B cell (primary cell): ENCODE measurements around the gene NWD2. TPM values are rescaled to one million over a fixed set of nuclear protein-coding genes. Genes with fewer than 3 reads are reported as not detected.

Source experiments
- ATAC-seq: fragments of 200-7000 bp; cut with Tn5 transposase; one replicate; pipeline ENCODE4 v1.10.0; 2021; ENCODE audit warnings: low read depth, mild to moderate bottlenecking, moderate number of reproducible peaks, moderate library complexity
- CTCF ChIA-PET: fragments of 350-600 bp; sonication (Branson Sonifier 250); formaldehyde crosslinking; loops from one replicate; lab custom pipeline; 2021; ENCODE audit warnings: antibody characterized with exemption, inconsistent platforms; lab: Charles Lee
- POLR2A ChIA-PET: fragments of 350-600 bp; sonication (Branson Sonifier 250); formaldehyde crosslinking; loops from one replicate; lab custom pipeline; 2021; ENCODE audit warnings: antibody characterized with exemption; lab: Charles Lee
- DNase-seq: peaks from one replicate; pipeline ENCODE4 v3.0.0; 2013
- H2AFZ ChIP-seq: 2 replicates; pipeline ENCODE4 v1.6.1; 2012; ENCODE audit warnings: mild to moderate bottlenecking, low read depth, low read length; ENCODE audit not compliant: insufficient read depth, poor library complexity, severe bottlenecking
- H3K27ac ChIP-seq, 2 donors: 1 replicate in 1 of 2; 2 replicates in 1 of 2; pipeline ENCODE4 v1.5.1; 2012 to 2013; ENCODE audit warnings: low read length in 2 of 2, mild to moderate bottlenecking in 2 of 2, moderate library complexity in 1 of 2
- H3K27me3 ChIP-seq, 4 experiments: fragments of 200-600 bp in 1 of 4; sonication (generic) in 1 of 4; replicated peaks in 1 of 4; 1 replicate in 2 of 4; 2 replicates in 2 of 4; pipeline versions ENCODE4 v1.6.1 to v1.7.0; 2013 to 2016; ENCODE audit warnings: low read length in 3 of 4, mild to moderate bottlenecking in 2 of 4, mixed read lengths in 1 of 4, moderate library complexity in 1 of 4; ENCODE audit not compliant: insufficient read depth in 4 of 4, control insufficient read depth in 3 of 4; ENCODE audit errors: control extremely low read depth in 1 of 4
- H3K36me3 ChIP-seq, 2 experiments: replicated peaks in 1 of 2; 1 replicate in 1 of 2; 2 replicates in 1 of 2; pipeline versions ENCODE4 v1.6.1 to v1.7.1; 2013; ENCODE audit warnings: low read length in 1 of 2; ENCODE audit not compliant: insufficient read depth in 2 of 2, control insufficient read depth in 1 of 2; ENCODE audit errors: control extremely low read depth in 1 of 2, extremely low read depth in 1 of 2
- H3K4me1 ChIP-seq, 2 donors: fragments of 200-600 bp in 1 of 2; sonication (generic) in 1 of 2; 1 replicate in 1 of 2; 2 replicates in 1 of 2; pipeline versions ENCODE4 v1.5.1 to v1.6.1; 2013 to 2017; ENCODE audit warnings: low read length in 2 of 2; ENCODE audit not compliant: control insufficient read depth in 2 of 2, insufficient read depth in 2 of 2
- H3K4me2 ChIP-seq: replicated peaks from 2 replicates; pipeline ENCODE3; 2012; ENCODE audit warnings: mild to moderate bottlenecking, low read depth, low read length; ENCODE audit not compliant: poor library complexity, severe bottlenecking
- H3K4me3 ChIP-seq, 5 experiments: fragments of 200-600 bp in 1 of 5; sonication (generic) in 1 of 5; 1 replicate in 3 of 5; 2 replicates in 2 of 5; pipeline versions ENCODE4 v1.5.1 to v1.7.0; 2011 to 2016; ENCODE audit warnings: low read length in 4 of 5, mild to moderate bottlenecking in 4 of 5, low read depth in 2 of 5, control low read depth in 1 of 5, moderate library complexity in 1 of 5; ENCODE audit not compliant: insufficient read depth in 1 of 5; ENCODE audit errors: control extremely low read depth in 1 of 5, extremely low read depth in 1 of 5
- H3K79me2 ChIP-seq: fragments of 200-600 bp; sonication (generic); one replicate; pipeline ENCODE4 v1.6.0; 2016; ENCODE audit warnings: low read length; ENCODE audit not compliant: control insufficient read depth, insufficient read depth
- H3K9ac ChIP-seq: fragments of 200-600 bp; sonication (generic); 2 replicates; pipeline ENCODE4 v1.6.1; 2017; ENCODE audit warnings: mild to moderate bottlenecking, low read length, moderate library complexity
- H3K9me3 ChIP-seq, 3 donors: one replicate each; pipeline versions ENCODE4 v1.6.1 to v1.7.1; 2013; ENCODE audit warnings: low read length in 2 of 3; ENCODE audit not compliant: control insufficient read depth in 2 of 3, insufficient read depth in 1 of 3; ENCODE audit errors: control extremely low read depth in 1 of 3
- H4K20me1 ChIP-seq: 2 replicates; pipeline ENCODE4 v1.6.0; 2012; ENCODE audit warnings: mild to moderate bottlenecking, low read length; ENCODE audit not compliant: insufficient read depth, control insufficient read depth, poor library complexity, severe bottlenecking
- H3K27ac Mint-ChIP-seq: one replicate; pipeline ENCODE4 v1.8.0; 2021; ENCODE audit warnings: mixed read lengths
- H3K27me3 Mint-ChIP-seq: one replicate; pipeline ENCODE4 v1.8.0; 2021; ENCODE audit warnings: mixed read lengths
- H3K4me1 Mint-ChIP-seq: one replicate; pipeline ENCODE4 v1.8.0; 2021; ENCODE audit warnings: mixed read lengths
- H3K4me3 Mint-ChIP-seq: one replicate; pipeline ENCODE4 v1.8.0; 2021; ENCODE audit warnings: mixed read lengths
- H3K9me3 Mint-ChIP-seq: one replicate; pipeline ENCODE4 v1.8.0; 2022; ENCODE audit warnings: mixed read lengths; ENCODE audit not compliant: insufficient read depth
- CTCF ChIP-seq: fragments of 200-600 bp; IDR thresholded peaks from one replicate; pipeline ENCODE4 v1.8.0; 2022; ENCODE audit warnings: antibody characterized with exemption, mild to moderate bottlenecking
- EZH2 ChIP-seq: IDR thresholded peaks from 2 replicates; pipeline ENCODE4 v1.6.1; 2012; ENCODE audit warnings: borderline replicate concordance, low read depth, mild to moderate bottlenecking, moderate library complexity, low read length; ENCODE audit not compliant: insufficient read depth, poor library complexity, severe bottlenecking
- WGBS: methylation state at CpG from one replicate; pipeline ENCODE4 v1.1.5; 2013; ENCODE audit warnings: missing lambda C conversion rate; ENCODE audit not compliant: insufficient coverage; 5-methylcytosine and 5-hydroxymethylcytosine counted together
- intact Hi-C: fragments of 100-400 bp; cut with micrococcal nuclease; formaldehyde crosslinking; loops from one replicate; pipeline ENCODE4 v1.10.0; 2022
- polyA plus RNA-seq: library from polyadenylated mRNA; depleted of rRNA; stranded (reverse); fragments of >200 nt; gene quantifications from 2 replicates; pipeline ENCODE4 v1.2.3, GENCODE V29; 2012
- total RNA-seq, 2 donors: library from RNA; stranded (reverse); fragments of 120-200 nt in 1 of 2; gene quantifications; 1 replicate in 1 of 2; 2 replicates in 1 of 2; pipeline versions ENCODE4 v1.2.3 to v1.2.4, GENCODE V29; 2013 to 2022

The NWD2 gene
- total and polyA plus RNA-seq, 2 donors (not counting 1 experiment from before 2014, with no cell fraction given), result not detected

- H3K4me3 ChIP-seq, result no peak overlapping the region
- no peak overlapping the region for H3K27ac ChIP-seq
- H2AFZ ChIP-seq, result no peak overlapping the region
- TF ChIP-seq EZH2, result no peak
- TF ChIP-seq CTCF, result no peak
- no peak overlapping the region for H3K4me3 Mint-ChIP-seq
- H3K36me3 ChIP-seq, result no peaks in the 10 kb centered on the region
- ChIA-PET POLR2A (no interaction called here), CTCF (interaction anchor here (1.9 kb wide), 1 partner anchor 8 kb away, joined by 4 read pairs; no protein-coding TSS in a partner anchor)
- H3K27me3 ChIP-seq, result no peaks in the 10 kb centered on the region
- H3K27ac Mint-ChIP-seq, result no peak overlapping the region
- WGBS, result 79% methylated on average over 5 of the region's 9 CpGs
- peaks cover 15% of the 10 kb centered on the region for H3K27me3 Mint-ChIP-seq
- intact Hi-C loops, result no loop called here
- H3K4me2 ChIP-seq, result no peak overlapping the region
- H3K9ac ChIP-seq, result no peak overlapping the region
- H3K9me3 ChIP-seq, result no peaks in the 10 kb centered on the region
- H3K9me3 Mint-ChIP-seq, result no peaks in the 10 kb centered on the region
- no peak for ATAC-seq
- no peak for DNase-seq
- no peaks in the 10 kb centered on the region for H3K4me1 Mint-ChIP-seq
- H4K20me1 ChIP-seq, result no peaks in the 10 kb centered on the region
- no peaks in the 10 kb centered on the region for H3K79me2 ChIP-seq
- H3K4me1 ChIP-seq, result no peaks in the 10 kb centered on the region
Observed at GRCh38 chr4:37381040-37381668, 136.6 kb downstream of the NWD2 start.

GRCh38 chr4:37383579-37384229, 139.2 kb downstream of the NWD2 start:
- Histone ChIP-seq H3K4me1 (no peaks in the 10 kb centered on the region), H4K20me1 (no peaks in the 10 kb centered on the region), H3K4me3 (no peak overlapping the region), H3K4me2 (no peak overlapping the region), H2AFZ (no peak overlapping the region), H3K27ac (no peak overlapping the region), H3K36me3 (no peaks in the 10 kb centered on the region), H3K27me3 (no peaks in the 10 kb centered on the region), H3K79me2 (no peaks in the 10 kb centered on the region), H3K9ac (no peak overlapping the region), H3K9me3 (no peaks in the 10 kb centered on the region)
- ChIA-PET CTCF (interaction anchor here (0.9 to 1.0 kb wide), 2 partner anchors 17 to 25 kb away, joined by 3 read pairs; no protein-coding TSS in a partner anchor), POLR2A (no interaction called here)
- H3K27ac Mint-ChIP-seq, result no peak overlapping the region
- no peak for ATAC-seq
- peak; percentile 15 for DNase-seq
- H3K27me3 Mint-ChIP-seq, result peaks cover 18% of the 10 kb centered on the region
- WGBS, result 26% methylated on average over 1 of the region's 7 CpGs
- H3K4me1 Mint-ChIP-seq, result no peaks in the 10 kb centered on the region
- H3K4me3 Mint-ChIP-seq, result no peak overlapping the region
- intact Hi-C loops, result no loop called here
- TF ChIP-seq CTCF (peak; percentile 66), EZH2 (no peak)
- no peaks in the 10 kb centered on the region for H3K9me3 Mint-ChIP-seq
